ENCODE measurements around the gene ZAR1L. TPM values are rescaled to one million over a fixed set of nuclear protein-coding genes. Genes with fewer than 3 reads are reported as not detected.
A peak's percentile ranks its signal among the peaks of the same experiment; 100 is the strongest.

ZAR1L gene
- total RNA-seq, 1 donor, result not detected

GRCh38 chr13:32297206-32297605, 18.0 kb downstream of the ZAR1L start:
- no peaks in the 10 kb centered on the region for H4K20me1 ChIP-seq (ENCODE audit: insufficient read depth, low read length)
- no peak overlapping the region for H3K4me3 ChIP-seq (ENCODE audit: insufficient read depth, low read length)
- no peak for DNase-seq (ENCODE audit: insufficient read length, low spot score, missing footprints)
- H3K9me3 ChIP-seq (ENCODE audit: low read depth, low read length), result no peaks in the 10 kb centered on the region
- H2AFZ ChIP-seq (ENCODE audit: low read length), result no peak overlapping the region
- no peaks in the 10 kb centered on the region for H3K36me3 ChIP-seq (ENCODE audit: insufficient read depth, low read length)
- no peak overlapping the region for H3K4me2 ChIP-seq (ENCODE audit: insufficient read depth, low read length)
- TF ChIP-seq CTCF (IDR thresholded peaks at IDR 0.05; ENCODE audit: extremely low read depth, low read depth, low read length), result no peak
- H3K4me1 ChIP-seq (ENCODE audit: insufficient read depth, low read length), result no peaks in the 10 kb centered on the region
- H3K79me2 ChIP-seq (ENCODE audit: insufficient read depth, low read length), result no peaks in the 10 kb centered on the region
- H3K27me3 ChIP-seq (ENCODE audit: insufficient read depth, low read length), result peaks cover 25% of the 10 kb centered on the region
- no peak overlapping the region for H3K27ac ChIP-seq (ENCODE audit: low read depth, low read length)

- no peaks in the 10 kb centered on the region for H3K27me3 ChIP-seq (ENCODE audit: insufficient read depth, low read length)
- TF ChIP-seq CTCF (IDR thresholded peaks at IDR 0.05; ENCODE audit: extremely low read depth, low read depth, low read length), result no peak
- no peak for DNase-seq (ENCODE audit: insufficient read length, low spot score, missing footprints)
- H3K36me3 ChIP-seq (ENCODE audit: insufficient read depth, low read length), result peaks cover 4% of the 10 kb centered on the region
- H3K79me2 ChIP-seq (ENCODE audit: insufficient read depth, low read length), result no peaks in the 10 kb centered on the region
- H2AFZ ChIP-seq (ENCODE audit: low read length), result peak overlapping the region; percentile 48
- peaks cover 13% of the 10 kb centered on the region for H3K4me1 ChIP-seq (ENCODE audit: insufficient read depth, low read length)
- peak overlapping the region; percentile 74 for H3K4me2 ChIP-seq (ENCODE audit: insufficient read depth, low read length)
- peak overlapping the region; percentile 69 for H3K27ac ChIP-seq (ENCODE audit: low read depth, low read length)
- peak overlapping the region; percentile 29 for H3K4me3 ChIP-seq (ENCODE audit: insufficient read depth, low read length)
- H3K9me3 ChIP-seq (ENCODE audit: low read depth, low read length), result no peaks in the 10 kb centered on the region
- H4K20me1 ChIP-seq (ENCODE audit: insufficient read depth, low read length), result no peaks in the 10 kb centered on the region
Observed at GRCh38 chr13:32285633-32285965, 29.6 kb downstream of the ZAR1L start.

GRCh38 chr13:32284927-32285632, 30.1 kb downstream of the ZAR1L start:
- H4K20me1 ChIP-seq (ENCODE audit: insufficient read depth, low read length), result no peaks in the 10 kb centered on the region
- no peaks in the 10 kb centered on the region for H3K79me2 ChIP-seq (ENCODE audit: insufficient read depth, low read length)
- H3K27me3 ChIP-seq (ENCODE audit: insufficient read depth, low read length), result no peaks in the 10 kb centered on the region
- H3K36me3 ChIP-seq (ENCODE audit: insufficient read depth, low read length), result peaks cover 4% of the 10 kb centered on the region
- peak; percentile 56 for DNase-seq (ENCODE audit: insufficient read length, low spot score, missing footprints)
- H3K27ac ChIP-seq (ENCODE audit: low read depth, low read length), result peak overlapping the region; percentile 69
- peak overlapping the region; percentile 29 for H3K4me3 ChIP-seq (ENCODE audit: insufficient read depth, low read length)
- H3K9me3 ChIP-seq (ENCODE audit: low read depth, low read length), result no peaks in the 10 kb centered on the region
- peak overlapping the region; percentile 74 for H3K4me2 ChIP-seq (ENCODE audit: insufficient read depth, low read length)
- TF ChIP-seq CTCF (IDR thresholded peaks at IDR 0.05; ENCODE audit: extremely low read depth, low read depth, low read length), result no peak
- peaks cover 13% of the 10 kb centered on the region for H3K4me1 ChIP-seq (ENCODE audit: insufficient read depth, low read length)
- peak overlapping the region; percentile 48 for H2AFZ ChIP-seq (ENCODE audit: low read length)

GRCh38 chr13:32282096-32282711, 33.0 kb downstream of the ZAR1L start:
- Histone ChIP-seq H2AFZ (ENCODE audit: low read length) (no peak overlapping the region), H3K36me3 (ENCODE audit: insufficient read depth, low read length) (peaks cover 7% of the 10 kb centered on the region), H3K9me3 (ENCODE audit: low read depth, low read length) (no peaks in the 10 kb centered on the region), H3K4me2 (ENCODE audit: insufficient read depth, low read length) (no peak overlapping the region), H3K4me1 (ENCODE audit: insufficient read depth, low read length) (peaks cover 13% of the 10 kb centered on the region), H3K27me3 (ENCODE audit: insufficient read depth, low read length) (no peaks in the 10 kb centered on the region), H3K27ac (ENCODE audit: low read depth, low read length) (no peak overlapping the region), H4K20me1 (ENCODE audit: insufficient read depth, low read length) (no peaks in the 10 kb centered on the region), H3K79me2 (ENCODE audit: insufficient read depth, low read length) (no peaks in the 10 kb centered on the region), H3K4me3 (ENCODE audit: insufficient read depth, low read length) (no peak overlapping the region)
- no peak for TF ChIP-seq CTCF (IDR thresholded peaks at IDR 0.05; ENCODE audit: extremely low read depth, low read depth, low read length)
- no peak for DNase-seq (ENCODE audit: insufficient read length, low spot score, missing footprints)
